SW 1271 (cell line): ENCODE results near the gene VAPB.

ENCODE experiments used
- DNase-seq, 2 experiments: peaks; one replicate each; lab custom pipeline; 2025; lab: John Stamatoyannopoulos, UW

The VAPB gene

GRCh38 chr20:58461899-58462298, 72.9 kb downstream of the VAPB start:
- no peak for DNase-seq

DNA sequence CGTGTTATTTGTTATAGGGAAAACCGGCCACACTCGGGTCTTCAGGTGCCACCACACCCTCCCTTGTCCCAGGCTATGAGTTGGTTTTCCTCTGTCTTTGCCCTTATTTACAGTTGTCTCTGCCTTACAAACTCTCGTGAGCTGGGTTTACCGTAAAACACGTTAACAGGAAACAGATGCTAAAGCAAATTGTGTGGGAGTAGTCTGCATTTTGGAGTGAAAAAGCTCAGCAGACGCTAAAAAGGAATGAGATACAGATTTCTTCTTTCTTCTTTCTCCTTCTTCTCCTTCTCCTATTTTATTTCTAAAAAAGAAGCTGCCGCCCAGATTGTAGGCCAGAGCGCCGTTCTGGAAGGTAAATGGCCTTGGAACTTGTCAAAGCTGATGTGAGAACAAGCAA, 74.2 kb downstream of the VAPB start:
- no peak for DNase-seq

DNA sequence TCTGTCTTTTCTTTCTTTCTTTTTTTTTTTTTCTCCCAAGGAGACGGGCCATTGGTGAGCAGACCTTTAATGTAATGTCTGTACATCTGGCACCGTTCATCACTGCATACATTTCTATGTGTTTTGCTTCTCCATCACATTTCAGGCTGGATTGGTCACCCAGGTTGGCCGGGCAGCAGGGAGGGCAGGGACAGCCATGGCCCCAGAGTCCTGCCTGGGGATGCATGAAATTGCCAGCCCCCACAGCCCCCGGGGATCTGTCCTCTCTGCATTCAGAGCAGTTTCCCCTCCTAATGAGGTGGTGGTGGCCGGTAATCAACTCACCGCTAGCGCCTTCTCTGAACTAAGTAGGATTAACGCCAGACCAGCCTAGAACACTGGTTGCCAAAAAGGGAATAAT, 75.8 kb downstream of the VAPB start:
- DNase-seq = no peak

GRCh38 chr20:58466095-58466708, 77.2 kb downstream of the VAPB start:
- no peak for DNase-seq

DNA sequence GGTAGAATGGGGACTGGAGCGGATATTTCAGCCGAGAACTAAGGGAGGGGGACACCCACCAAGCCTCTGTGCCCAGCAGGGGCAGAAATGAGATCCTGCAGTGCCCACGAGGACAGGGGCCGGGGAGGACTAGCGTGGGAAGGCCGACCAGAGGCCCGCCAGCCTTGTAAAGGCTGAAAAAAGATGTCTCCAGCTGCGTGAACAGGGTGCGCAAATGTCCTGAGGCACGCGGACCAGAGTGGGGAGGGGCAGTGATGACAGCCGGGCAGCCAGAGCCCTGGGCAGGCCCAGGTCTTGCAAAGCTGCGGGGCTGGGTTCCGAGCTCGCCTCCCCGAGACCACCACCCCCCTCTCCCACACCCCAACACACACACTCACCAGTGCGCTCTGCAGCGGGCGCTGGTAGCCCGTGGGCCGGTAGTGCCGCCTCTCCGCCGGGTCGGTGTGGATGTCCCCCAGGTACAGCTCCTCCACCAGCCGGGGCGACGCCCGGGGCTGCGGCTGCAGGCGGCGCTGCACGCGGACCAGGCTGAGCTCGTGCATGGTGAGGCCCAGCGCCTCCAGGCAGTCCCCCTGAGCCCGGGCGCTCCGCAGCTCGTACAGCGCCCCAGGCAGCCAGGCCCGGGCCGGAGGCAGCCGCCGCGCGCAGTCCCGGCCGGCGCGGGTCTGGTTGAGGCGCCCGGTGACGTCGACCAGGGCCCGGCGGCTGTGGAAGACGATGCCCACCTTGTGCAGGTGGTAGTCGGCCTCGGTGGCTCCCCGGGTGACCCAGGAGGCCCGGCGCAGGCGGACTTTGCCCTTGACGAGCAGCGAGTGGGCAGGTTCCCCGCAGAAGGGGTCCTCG, 77.9 kb downstream of the VAPB start:
- no peak for DNase-seq

GRCh38 chr20:58467572-58468527, 78.8 kb downstream of the VAPB start:
- no peak for DNase-seq

DNA sequence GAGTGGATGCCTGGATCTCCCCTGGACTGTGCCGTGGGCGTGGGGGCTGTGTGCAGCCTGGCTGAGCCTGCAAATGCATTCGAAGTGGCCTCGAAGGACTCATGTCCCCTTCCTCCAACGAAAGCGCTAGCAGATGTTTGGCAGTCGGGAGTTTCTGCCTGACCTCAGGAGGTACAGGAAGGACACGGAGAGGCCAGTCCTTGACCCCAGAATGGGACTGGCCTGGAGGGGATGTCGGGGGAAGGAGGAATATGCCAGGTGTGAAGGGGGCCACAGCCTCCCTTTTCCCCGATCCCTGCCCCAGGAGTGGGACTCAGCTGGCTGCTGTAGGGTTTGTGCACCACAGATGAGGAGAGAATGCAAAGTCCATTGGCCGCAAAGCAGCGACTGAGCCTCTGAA, 80.6 kb downstream of the VAPB start:
- no peak for DNase-seq

DNA sequence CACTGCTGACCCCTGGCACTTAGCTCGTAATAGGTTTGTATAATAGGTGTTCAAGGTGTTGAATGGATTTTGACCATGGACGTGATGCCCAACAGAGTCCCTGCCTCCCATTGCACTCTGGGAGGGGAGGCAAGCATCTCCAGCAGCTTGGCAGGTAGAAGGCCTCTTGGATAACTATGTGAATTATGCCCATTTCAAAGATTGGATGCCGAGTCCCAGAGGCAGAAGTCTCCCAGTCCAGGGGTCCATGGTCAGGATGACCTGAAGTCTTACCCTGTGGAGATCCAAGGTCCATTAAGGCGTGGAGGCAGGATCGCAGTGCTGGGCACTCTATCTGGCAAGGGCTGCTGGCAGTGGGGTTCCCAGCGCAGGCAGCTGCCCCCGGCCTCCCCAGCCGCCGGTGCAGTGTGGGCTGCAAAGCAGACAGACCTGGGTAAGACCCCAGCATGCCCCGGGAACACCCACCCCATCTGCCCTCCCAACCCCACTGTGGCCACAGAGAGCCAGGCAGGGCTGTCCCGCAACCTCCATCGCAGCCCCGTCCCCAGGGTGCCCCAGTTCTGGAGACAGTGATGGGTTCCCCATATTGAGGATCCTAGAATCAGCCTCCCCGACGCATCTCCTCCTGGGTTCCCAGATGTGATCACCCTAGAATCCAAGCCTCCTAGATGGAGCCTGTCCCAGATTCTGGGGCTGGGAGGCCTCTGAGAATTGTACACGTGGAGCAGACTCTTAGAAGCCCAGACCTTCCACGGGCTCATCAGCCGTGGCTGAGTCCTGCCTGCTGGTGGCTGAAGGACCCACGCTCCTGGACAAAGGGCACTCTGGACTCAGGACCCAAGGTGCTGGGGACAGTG, 81.5 kb downstream of the VAPB start:
- DNase-seq = no peak

DNA sequence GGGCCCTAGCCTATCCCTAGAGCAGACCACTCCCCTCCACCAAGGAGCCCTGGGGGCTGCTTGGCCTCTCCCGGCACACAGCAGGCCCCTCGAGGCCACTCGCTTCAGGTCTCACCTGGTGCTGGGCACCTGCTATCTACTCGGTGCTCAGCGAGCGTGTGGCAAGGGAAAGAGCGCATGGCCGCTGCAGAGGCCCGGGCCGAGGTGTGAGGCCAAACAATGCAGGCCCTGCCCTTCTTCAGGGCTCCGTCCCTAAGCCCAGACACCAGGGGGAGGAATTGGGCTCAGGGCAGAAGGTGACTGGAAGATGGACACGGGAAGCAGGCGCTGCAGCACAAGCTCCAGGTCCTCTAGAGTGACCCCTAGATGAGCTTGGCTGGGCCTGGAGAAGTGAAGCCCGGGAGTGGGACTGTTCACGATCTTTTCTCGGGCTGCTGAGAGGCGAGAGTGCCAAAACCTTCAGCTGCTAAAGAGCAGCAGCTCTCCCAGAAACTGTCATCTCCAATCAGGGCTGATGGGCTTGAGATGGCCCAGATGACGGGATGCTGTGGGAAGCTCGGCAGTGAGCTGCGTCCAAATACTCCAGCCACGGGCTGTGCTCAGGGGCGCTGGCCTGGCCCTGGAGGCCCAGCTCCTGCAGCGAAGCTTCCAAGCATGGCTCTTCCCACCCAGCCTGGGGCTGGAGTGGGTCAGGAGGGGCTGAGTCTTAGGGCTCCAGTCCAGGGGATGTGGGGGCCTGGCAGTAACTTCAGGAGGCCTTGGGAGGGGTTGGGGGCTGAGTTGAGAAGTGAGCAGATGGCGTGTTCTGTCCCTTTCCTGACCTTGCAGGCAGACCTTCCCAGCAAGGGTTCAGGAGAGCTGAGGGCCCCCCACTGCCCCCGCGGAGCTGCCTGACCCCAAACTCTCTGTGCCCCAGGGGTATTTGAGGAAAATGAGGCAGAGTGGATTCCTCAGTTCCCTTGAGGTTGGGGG, 82.5 kb downstream of the VAPB start:
- DNase-seq = no peak

DNA sequence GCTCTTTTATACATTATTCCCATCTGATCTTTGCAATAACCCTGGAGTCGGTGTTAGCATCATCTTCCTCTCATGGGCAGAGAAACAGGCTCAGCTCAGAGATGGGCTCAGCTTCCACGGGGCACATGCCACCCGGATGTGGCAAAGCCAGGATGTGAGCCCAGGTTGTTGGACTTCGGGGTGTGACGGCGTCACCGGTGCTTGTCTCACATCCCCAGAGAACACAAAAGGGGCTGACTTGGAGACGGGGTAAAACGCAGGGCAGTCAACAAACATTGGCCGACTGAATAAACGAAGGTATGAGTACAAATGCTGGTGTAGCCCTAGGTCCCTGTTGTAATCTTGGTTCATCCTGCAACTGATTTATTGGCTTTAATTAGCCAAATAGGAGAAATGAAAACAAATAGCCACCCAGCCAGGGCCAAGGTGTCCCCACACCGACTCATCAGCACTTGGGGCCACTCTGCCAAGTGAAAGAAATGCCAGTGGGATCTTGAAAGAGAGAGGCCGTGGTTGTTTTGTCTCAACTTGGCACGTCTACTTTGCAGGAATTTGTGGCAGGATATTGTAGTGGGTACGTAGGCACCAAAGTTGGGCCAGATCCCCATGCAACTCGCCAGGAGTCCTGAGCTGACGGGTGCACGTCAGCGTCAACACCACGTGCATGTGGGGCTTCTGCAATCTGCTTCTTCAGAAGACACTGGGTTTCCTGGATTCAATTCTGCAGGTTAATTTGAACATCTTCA, 83.4 kb downstream of the VAPB start:
- no peak for DNase-seq

GRCh38 chr20:58473453-58474425, 84.7 kb downstream of the VAPB start:
- DNase-seq = no peak

DNA sequence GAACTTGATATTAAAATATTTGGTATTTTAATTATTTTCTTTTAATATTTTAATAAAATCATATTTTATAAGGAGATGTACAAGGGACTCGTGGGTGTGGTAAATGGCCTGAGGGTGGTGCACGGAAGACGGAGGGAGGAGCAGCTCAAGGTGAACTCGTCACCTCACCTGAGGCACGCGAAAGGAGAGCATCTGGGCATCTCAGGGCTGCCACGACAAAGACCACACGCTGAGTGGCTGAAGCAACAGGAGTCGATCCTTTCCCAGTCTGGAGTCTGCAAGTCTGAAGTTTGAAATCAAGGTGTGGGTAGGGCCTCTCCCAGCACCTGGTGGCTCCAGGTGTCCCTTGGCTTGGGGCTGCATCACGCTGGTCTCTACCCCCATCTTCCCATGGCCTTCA, 86.4 kb downstream of the VAPB start:
- no peak for DNase-seq

GRCh38 chr20:58478141-58478805, 89.2 kb downstream of the VAPB start:
- DNase-seq = no peak

DNA sequence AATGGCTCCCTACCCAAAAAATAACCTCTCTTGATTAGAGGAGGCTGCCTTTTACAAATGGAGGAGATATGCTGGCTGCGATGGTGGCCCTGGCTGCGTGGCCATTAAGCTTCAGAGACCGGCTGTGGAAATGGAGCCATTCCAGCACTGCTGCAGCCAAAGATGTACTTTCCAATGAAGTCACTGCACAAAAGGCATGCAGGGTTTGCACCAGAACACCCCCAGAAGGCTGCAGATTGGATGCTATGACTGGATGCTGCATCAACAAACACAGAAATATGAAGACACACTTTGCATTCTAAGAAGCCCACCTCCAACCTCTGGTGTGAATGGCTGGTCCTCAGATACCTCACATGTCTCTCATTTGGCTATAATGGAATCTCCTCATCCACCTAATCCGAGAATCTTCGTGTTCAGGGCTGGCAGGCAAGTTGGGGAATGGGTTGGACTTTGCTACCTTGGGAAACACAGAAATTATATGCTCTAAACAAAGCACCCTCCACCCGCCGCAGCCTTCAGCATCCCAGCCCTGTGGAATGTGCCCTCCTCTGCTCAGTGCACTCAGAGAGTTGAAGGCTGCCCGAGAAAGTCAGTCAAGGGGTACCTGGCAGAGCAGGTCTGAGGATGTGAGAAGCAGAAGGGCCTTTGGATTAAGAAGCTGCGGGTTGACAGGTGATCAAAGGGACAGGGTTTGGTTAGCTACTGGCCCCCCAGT, 90.9 kb downstream of the VAPB start:
- no peak for DNase-seq

GRCh38 chr20:58480551-58481336, 91.7 kb downstream of the VAPB start:
- no peak for DNase-seq

GRCh38 chr20:58481481-58482021, 92.5 kb downstream of the VAPB start:
- DNase-seq = no peak
